ENCODE results near the gene FUBP3. TPM values are rescaled to one million over a fixed set of nuclear protein-coding genes. Genes with fewer than 3 reads are reported as not detected.

Gene FUBP3
- total RNA-seq, 1 experiment from 2014 or later, result 78.6 TPM

GRCh38 chr9:130542038-130542437 is 37.3 kb upstream of the FUBP3 start:
- Mint-ChIP-seq H3K27me3 (ENCODE audit: low read depth) (peaks cover 26% of the 10 kb centered on the region), H3K9me3 (no peaks in the 10 kb centered on the region; a peak in 2 of 5 replicates), H3K4me1 (peaks cover 25 to 49% of the 10 kb centered on the region in 2 experiments), H3K4me3 (no peak overlapping the region), H3K36me3 (ENCODE audit: insufficient read depth in 1 of 3, low read depth in 3 of 3) (no peaks in the 10 kb centered on the region), H3K27ac (no peak overlapping the region)
- no peak overlapping the region for H2BK5ac ChIP-seq (ENCODE audit: insufficient read length, low read length)
- H2AFZ ChIP-seq (ENCODE audit: low read length), result no peak overlapping the region
- no peak overlapping the region for H3K56ac ChIP-seq (ENCODE audit: insufficient read length, low read depth, low read length)
- no peak overlapping the region for H3K9ac ChIP-seq (ENCODE audit: extremely low read depth, insufficient read length, low read length)
- H3K14ac ChIP-seq (ENCODE audit: insufficient read depth, low read length), result no peak overlapping the region
- no peak overlapping the region for H2BK15ac ChIP-seq (ENCODE audit: low read depth, low read length)
- no peaks in the 10 kb centered on the region for H3K79me2 ChIP-seq (ENCODE audit: insufficient read depth, low read length)
- no peak overlapping the region for H4K5ac ChIP-seq (ENCODE audit: insufficient read length, low read depth, low read length)
- H2BK120ac ChIP-seq (ENCODE audit: low read depth, low read length, poor library complexity, severe bottlenecking), result no peak overlapping the region
- H2BK12ac ChIP-seq (ENCODE audit: insufficient read length, low read depth, low read length), result no peak overlapping the region
- no peak overlapping the region for H4K8ac ChIP-seq (replicated peaks; ENCODE audit: insufficient read length, low read depth, low read length)
- H3K27ac ChIP-seq (ENCODE audit: insufficient read length, low read depth, low read length), result no peak overlapping the region
- TF ChIP-seq, protein P1, sequence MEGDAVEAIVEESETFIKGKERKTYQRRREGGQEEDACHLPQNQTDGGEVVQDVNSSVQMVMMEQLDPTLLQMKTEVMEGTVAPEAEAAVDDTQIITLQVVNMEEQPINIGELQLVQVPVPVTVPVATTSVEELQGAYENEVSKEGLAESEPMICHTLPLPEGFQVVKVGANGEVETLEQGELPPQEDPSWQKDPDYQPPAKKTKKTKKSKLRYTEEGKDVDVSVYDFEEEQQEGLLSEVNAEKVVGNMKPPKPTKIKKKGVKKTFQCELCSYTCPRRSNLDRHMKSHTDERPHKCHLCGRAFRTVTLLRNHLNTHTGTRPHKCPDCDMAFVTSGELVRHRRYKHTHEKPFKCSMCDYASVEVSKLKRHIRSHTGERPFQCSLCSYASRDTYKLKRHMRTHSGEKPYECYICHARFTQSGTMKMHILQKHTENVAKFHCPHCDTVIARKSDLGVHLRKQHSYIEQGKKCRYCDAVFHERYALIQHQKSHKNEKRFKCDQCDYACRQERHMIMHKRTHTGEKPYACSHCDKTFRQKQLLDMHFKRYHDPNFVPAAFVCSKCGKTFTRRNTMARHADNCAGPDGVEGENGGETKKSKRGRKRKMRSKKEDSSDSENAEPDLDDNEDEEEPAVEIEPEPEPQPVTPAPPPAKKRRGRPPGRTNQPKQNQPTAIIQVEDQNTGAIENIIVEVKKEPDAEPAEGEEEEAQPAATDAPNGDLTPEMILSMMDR (conservative IDR thresholded peaks at IDR 0.05), result no peak
- H3K23me2 ChIP-seq (ENCODE audit: insufficient read length, low read depth, low read length, poor library complexity, severe bottlenecking), result no peaks in the 10 kb centered on the region
- no peak overlapping the region for H4K91ac ChIP-seq (ENCODE audit: insufficient read length, low read depth, low read length)
- H3K27me3 ChIP-seq (ENCODE audit: insufficient read depth, low read length), result no peaks in the 10 kb centered on the region; the same call in 1 of the 2 replicates
- H3K79me1 ChIP-seq (ENCODE audit: insufficient read depth, low read depth, low read length, poor library complexity, severe bottlenecking), result no peaks in the 10 kb centered on the region
- no peak overlapping the region for H2BK20ac ChIP-seq (ENCODE audit: low read depth, low read length, poor library complexity, severe bottlenecking)
- no peak overlapping the region for H3T11ph ChIP-seq (ENCODE audit: low read length)
- H3K4me1 ChIP-seq (ENCODE audit: insufficient read depth, low read length), result no peaks in the 10 kb centered on the region; the same call in 1 of the 2 replicates
- no peak overlapping the region for H3K4me2 ChIP-seq (ENCODE audit: insufficient read depth, insufficient read length, low read length)
- DNase-seq, result no peak
- H3K18ac ChIP-seq (ENCODE audit: insufficient read length, low read depth, low read length), result no peak overlapping the region
- H2AK5ac ChIP-seq (ENCODE audit: insufficient read length, low read length), result no peak overlapping the region
- H3K4ac ChIP-seq (ENCODE audit: low read depth, low read length), result no peak overlapping the region
- WGBS (ENCODE audit: extremely low coverage, insufficient read length, low lambda C conversion rate), result no CpG with 5 or more reads among the region's 5 CpGs
- H3K9me3 ChIP-seq (ENCODE audit: control insufficient read depth, low read depth, low read length), result no peaks in the 10 kb centered on the region
- no peak overlapping the region for H3K23ac ChIP-seq (ENCODE audit: insufficient read length, low read depth, low read length)
- H4K20me1 ChIP-seq (ENCODE audit: control insufficient read depth, insufficient read depth, insufficient read length), result no peaks in the 10 kb centered on the region

Data from H9 (cell line).